Glomerular endothelial cell (primary cell): Measurements from ENCODE around the gene PA2G4. TPM values are rescaled to one million over a fixed set of nuclear protein-coding genes. Genes with fewer than 3 reads are reported as not detected.
"Not testable (repeated sequence)": the region's sequence is repeated elsewhere in the genome, so short reads cannot be mapped to it uniquely, and the experiment has no call there.

ENCODE experiments used
- DNase-seq: peaks from one replicate; pipeline ENCODE4 v3.0.0-alpha.2; 2011; ENCODE audit warnings: low read depth, low spot score; ENCODE audit errors: extremely low read depth
- total RNA-seq: library from RNA; depleted of rRNA; stranded (reverse); fragments of >200 nt; gene quantifications from 2 replicates; pipeline ENCODE4 v1.2.3, GENCODE V29; 2015

PA2G4 gene
- total RNA-seq, 1 donor from 2014 or later: 125 TPM

- no peak for DNase-seq
Observed at GRCh38 chr12:56098592-56098991, 5.8 kb upstream of the PA2G4 start.

GRCh38 chr12:56099787-56100186, 4.6 kb upstream of the PA2G4 start:
- no peak for DNase-seq

DNA sequence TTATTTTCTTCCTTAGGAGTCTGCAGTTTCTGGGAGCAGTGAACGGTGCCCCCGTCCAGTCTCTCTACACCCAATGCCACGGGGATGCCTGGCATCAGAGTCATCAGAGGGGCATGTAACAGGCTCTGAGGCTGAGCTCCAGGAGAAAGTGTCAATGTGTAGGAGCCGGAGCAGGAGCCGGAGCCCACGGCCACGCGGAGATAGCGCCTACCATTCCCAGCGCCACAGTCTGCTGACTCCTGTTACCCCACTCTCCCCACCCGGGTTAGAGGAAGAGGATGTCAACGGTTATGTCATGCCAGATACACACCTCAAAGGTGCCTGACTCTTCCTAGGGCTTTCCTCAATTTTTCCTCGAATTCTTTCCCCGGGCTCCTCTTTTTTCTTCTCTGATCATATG, 3.3 kb upstream of the PA2G4 start:
- no peak for DNase-seq

DNA sequence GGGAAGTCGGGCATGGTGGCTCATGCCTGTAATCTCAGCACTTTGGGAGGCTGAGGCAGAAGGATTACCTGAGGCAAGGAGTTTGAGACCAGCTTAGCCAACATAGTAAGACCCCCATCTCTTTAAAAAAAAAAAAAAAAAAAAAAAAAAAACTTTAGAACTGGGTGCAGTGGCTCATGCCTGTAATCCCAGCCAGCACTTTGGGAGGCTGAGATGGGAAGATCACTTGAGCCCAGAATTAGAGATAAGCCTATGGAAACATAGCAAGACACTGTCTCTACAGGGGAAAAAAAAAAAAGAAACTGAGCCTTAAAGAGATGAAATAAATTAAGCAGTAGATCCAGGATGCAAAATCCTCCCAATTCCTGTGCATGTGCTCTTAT, 1.7 kb upstream of the PA2G4 start:
- DNase-seq: no peak

DNA sequence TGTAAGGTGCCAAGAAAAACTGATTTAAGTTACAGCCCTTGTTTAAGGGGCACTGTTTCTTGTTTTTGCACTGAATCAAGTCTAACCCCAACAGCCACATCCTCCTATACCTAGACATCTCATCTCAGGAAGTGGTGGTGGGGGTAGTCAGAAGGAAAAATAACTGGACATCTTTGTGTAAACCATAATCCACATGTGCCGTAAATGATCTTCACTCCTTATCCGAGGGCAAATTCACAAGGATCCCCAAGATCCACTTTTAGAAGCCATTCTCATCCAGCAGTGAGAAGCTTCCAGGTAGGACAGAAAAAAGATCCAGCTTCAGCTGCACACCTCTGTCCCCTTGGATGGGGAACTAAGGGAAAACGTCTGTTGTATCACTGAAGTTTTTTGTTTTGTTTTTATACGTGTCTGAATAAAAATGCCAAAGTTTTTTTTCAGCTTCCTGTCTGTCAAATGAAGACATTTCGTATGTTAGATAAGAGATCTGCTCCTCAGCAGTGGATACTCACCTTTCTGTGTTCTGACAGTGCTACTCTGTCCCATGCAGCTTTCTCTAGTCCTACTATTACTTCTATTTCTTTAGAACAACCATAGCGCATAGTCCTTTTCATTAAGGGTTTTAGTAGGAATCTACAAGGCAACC, 1.2 kb upstream of the PA2G4 start:
- no peak for DNase-seq

- no peak for DNase-seq
Observed at GRCh38 chr12:56103823-56104108, 593 bp upstream of the PA2G4 start.

DNA sequence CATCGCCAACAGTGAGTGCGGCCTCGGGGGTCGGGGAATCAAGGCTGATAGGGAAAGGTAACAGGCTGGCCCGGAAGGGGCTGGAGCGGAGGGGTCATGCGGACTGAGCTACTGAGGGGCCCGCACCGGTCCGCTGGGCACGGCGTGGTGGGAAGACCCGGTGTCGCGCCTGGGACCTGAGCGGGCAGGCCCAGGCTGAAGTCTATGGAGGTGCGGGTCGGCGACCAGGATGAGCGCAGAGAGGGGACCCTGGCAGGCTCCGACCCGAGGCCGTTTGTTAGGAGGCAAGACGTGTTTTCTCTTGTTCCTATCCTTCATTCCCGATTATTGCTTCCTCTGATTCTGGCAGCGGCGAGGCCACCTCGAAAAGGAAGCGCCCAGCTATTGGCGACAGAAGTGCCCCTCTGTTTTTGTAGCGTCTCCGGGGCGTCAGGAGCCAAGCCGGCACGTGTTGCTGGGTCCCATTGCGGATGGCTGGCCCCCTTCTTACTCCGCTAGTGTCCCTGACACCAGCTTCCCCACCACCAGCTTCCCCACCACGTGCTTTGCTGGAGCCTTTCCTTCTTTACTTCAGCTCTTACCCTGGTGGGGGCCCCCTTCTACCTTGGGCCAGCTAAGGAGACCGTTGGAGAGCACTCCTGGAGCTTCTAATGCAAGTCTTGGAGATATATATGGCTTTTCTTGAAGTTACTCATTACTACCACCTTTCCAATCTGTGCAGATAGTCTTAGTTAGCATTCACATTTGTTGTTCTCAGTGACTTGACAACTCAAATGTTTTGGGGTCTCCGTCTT, 653 bp downstream of the PA2G4 start:
- no peak for DNase-seq

DNA sequence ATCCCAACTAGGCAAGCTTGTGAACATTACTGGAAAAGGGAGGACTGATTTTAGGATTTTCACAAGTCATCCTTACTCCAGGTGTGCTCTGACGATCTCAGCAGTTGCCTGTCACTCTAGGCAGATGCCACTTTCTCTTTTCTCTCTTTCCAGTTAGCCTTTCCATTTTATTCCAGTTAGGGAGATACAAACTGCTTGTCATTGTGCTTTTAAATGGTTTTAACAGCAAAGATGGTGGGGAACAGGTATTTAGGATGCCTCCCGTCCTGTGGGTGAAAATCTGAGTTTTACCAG, 1.2 kb downstream of the PA2G4 start:
- no peak for DNase-seq

DNA sequence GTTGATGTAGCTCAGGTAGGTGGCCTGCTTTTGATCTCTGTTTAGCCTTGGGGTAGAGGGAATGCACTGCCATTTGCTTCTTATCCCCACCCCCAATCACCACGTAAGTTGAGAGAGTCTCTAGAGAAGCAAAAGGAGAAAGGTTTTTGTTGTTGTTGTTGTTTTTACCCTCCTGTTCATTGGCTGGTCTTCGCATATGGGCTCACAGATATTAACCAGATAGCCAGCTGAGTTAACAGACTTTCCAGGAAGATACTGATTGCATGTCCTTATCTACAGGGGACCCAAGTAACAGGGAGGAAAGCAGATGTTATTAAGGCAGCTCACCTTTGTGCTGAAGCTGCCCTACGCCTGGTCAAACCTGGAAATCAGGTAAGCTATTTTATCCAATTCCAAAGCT, 2.9 kb downstream of the PA2G4 start:
- no peak for DNase-seq

DNA sequence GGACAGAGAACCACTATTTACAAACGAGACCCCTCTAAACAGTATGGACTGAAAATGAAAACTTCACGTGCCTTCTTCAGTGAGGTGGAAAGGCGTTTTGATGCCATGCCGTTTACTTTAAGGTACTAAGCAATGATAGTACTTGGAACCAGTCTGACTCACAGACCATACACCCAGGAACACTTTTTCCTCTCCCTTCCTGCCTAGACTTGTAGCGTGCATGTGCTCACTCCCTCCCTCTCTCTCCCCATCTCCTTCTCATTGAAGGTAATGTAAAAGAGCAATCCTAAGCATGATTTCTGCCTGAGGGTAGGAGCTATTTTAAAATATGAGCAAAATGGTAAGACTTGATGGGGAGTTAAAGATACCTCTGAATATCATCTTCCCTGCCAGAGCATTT, 6.2 kb downstream of the PA2G4 start:
- DNase-seq: no peak

GRCh38 chr12:56114084-56114483, 9.7 kb downstream of the PA2G4 start:
- DNase-seq: no peak

GRCh38 chr12:56115329-56115728, 11.0 kb downstream of the PA2G4 start:
- DNase-seq: no peak

GRCh38 chr12:56116267-56117081, 12.1 kb downstream of the PA2G4 start, which contains the start of gene RPL41:
TSS of gene RPL41 (plus strand) at chr12:56116633.
- DNase-seq: peak; percentile 92

GRCh38 chr12:56117082-56117706, 12.8 kb downstream of the PA2G4 start:
- not testable (repeated sequence) for DNase-seq

DNA sequence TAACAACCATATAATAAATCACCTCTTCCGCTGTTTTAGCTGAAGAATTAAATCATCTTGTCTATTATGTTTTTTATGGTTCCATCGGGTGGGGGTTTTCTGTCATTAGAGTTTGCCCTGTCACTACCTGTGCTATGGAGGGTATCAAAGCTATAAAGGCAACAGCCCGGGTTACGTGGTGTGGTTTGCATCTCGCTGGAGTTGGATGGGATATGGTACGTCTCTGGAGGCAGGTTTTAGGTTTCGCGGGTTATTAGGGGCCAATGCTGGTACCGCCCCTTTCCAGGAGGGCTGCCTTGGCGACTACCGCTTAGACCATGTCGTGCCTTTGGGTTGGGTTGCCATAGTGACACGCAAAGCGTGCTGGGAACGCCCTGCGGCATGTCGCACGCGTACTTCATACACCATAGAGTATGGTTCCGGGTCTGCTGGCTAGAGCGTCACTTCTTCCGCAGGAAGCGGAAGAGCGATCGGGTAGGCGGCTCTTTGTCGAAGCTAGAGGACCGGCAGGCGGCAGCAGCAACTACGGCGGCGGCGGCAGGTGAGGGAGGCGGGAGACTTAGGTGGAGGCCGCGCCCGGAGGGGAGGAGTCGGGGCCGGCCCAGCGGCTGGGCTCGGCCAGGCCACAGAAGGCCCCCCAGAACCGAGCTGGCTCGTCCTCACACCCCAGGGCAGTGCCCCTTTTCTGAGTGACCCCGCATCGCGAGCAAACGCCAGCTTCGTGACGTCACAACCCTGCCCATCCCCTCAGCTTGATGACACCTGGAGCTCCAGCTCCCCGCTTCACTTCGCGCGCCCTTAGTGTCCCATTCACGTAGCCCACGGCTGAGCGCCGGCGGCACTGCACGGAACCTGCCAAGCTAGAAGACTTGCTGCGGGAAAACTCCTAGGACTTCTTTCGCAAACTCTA, 13.7 kb downstream of the PA2G4 start, which contains the start of gene ZC3H10:
Gene ZC3H10 (plus strand): TSS at position 489 of the 910 bp plus-strand sequence. CDS start 2,297 bp downstream, outside the sequence.
- DNase-seq: peak; percentile 93

- DNase-seq: no peak
Observed at GRCh38 chr12:56118688-56119357, 14.5 kb downstream of the PA2G4 start.

DNA sequence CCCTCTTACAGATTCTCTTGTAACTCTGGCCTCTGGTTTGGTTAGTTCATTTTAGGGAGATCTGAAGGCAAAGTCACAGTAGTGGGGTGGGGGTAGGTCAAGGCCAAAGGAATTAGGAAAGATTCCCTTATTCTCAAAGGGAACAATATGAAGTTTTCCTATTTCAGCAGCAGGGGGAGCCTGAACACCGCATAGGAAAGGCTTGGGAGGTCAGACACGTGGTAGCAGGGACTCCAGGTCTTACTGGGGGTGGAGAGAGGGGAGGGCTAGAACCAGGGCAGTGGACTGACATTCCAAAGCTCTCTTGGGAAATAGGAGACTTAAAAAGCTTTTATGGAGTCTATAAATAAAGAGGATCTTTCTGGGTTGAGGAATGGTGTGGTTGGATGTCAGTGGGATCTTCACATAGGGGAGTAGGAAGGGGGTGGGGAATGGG, 15.0 kb downstream of the PA2G4 start:
- DNase-seq: no peak

DNA sequence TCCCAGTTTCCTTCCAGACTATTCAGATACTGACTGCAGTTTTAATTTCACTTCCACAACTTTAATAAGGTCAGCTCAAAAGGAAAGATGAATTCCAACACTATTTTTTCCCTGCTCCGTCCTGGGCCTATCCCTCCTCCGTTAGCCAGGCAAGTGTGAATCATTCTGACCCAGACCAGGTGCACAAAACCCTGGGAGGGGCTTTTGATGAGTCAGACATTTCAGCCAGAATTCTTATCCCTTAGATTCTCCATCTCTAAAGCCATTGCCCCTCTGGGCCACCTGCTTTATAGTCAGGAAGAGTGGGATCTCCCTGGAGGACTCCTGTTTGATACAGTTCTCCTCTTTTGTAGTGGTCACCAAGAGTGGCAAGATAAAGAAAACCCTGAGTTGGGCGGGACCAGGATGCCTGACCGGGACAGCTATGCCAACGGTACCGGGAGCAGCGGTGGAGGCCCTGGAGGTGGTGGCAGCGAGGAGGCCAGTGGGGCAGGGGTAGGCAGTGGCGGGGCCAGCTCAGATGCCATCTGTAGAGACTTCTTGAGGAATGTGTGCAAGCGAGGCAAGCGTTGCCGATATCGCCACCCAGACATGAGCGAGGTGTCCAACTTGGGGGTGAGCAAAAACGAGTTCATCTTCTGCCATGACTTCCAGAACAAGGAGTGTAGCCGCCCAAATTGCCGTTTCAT, 15.9 kb downstream of the PA2G4 start:
- no peak for DNase-seq

DNA sequence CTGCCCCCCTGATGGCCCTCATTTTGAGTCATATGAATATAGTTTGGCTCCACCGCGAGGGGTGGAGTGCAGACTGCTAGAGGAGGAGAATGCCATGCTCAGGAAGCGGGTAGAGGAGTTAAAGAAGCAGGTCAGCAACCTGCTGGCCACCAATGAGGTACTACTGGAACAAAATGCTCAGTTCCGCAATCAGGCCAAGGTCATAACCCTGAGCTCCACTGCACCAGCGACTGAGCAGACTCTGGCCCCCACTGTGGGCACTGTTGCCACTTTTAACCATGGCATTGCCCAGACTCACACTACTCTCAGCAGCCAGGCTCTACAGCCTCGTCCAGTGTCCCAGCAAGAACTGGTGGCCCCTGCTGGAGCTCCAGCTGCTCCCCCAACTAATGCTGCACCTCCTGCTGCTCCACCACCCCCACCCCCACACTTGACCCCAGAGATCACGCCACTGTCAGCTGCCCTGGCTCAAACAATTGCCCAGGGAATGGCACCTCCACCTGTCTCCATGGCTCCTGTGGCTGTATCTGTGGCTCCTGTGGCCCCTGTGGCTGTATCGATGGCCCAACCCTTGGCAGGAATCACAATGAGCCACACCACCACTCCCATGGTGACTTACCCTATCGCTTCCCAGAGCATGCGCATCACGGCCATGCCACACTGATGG, 17.0 kb downstream of the PA2G4 start:
- no peak for DNase-seq
